HG02610 (cell line): ENCODE measurements around the gene CCL2.

ENCODE experiments used
- ATAC-seq: cut with Tn5 transposase; IDR thresholded peaks from one replicate; pipeline ENCODE4 v1.9.1; 2021; ENCODE audit warnings: mild to moderate bottlenecking, moderate library complexity; ENCODE audit not compliant: unreplicated experiment

The CCL2 gene

DNA sequence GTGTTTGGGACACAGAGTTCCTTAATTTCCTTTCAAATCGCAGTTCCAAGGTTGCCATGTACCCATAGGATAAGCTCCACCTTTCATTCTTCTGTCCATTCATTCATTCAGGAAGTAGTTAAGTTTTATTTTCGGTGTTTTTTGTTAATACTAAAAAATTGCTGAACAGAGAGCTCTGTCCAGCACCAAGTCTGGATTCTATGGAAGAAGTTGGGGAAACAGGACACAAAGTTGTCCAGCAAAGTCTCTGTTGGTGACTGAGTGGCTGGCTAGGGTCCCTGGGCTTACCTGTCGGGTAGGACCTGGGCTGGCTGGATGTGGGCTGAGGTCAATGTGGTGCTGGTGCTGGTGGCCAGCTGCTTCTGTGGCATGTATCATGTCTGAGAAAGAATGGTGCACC, 17.6 kb upstream of the CCL2 start:
- no peak for ATAC-seq

DNA sequence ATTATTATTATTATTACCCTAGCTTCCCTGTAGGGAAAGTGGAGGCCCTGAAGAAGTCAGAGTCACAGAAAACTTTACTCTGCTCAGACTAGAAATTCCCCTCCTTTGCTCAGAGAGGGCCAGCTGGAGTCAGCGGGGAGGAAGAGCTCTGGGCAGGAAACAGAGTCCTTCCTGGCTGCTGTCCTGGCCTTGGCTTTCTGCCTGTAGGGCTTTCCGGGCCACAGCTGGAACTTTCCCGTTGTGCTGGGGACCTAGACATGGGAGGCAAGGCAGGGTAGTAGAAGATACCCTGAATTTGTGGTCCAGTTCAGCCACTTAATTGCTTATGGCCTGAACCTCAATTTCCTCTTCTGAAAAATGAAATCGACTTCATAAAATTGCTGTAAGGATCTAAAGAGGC, 14.0 kb upstream of the CCL2 start:
- no peak for ATAC-seq

DNA sequence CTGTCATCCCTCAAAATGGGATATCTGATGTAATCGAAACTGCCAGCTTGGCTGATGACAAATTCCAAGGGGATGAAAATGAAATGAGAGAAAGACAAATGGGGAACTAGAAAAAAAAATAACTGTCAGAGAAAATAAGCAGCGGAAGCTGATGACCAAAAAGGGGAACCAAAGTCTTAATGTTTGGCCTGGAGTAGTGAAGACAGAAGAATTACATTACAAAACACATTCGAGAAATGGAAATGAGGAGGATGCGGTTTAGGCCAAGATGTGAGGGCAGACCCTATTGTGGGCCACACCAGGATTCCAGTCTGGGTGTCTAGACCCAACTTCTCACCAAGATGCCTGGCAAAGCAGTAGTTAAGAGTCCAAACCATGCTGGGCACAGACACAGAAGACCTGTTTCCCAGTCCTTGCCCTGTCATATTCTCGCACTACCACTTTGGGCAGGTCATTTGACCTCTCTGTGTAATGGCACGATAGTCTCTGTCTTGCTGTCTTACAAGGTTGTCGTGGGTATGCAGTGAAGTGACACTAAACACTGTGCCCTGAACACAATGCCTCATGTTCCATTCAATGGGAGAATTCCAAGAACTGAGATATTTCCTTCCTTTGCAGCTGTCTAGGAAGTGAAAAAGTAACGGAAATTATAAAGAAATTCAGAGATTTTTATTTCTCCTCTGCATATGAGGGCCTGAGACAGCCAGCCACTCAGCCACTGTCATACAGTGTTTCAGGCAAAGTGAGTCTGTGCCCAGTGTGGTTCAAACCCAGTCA, 12.3 kb upstream of the CCL2 start:
- ATAC-seq, result no peak

DNA sequence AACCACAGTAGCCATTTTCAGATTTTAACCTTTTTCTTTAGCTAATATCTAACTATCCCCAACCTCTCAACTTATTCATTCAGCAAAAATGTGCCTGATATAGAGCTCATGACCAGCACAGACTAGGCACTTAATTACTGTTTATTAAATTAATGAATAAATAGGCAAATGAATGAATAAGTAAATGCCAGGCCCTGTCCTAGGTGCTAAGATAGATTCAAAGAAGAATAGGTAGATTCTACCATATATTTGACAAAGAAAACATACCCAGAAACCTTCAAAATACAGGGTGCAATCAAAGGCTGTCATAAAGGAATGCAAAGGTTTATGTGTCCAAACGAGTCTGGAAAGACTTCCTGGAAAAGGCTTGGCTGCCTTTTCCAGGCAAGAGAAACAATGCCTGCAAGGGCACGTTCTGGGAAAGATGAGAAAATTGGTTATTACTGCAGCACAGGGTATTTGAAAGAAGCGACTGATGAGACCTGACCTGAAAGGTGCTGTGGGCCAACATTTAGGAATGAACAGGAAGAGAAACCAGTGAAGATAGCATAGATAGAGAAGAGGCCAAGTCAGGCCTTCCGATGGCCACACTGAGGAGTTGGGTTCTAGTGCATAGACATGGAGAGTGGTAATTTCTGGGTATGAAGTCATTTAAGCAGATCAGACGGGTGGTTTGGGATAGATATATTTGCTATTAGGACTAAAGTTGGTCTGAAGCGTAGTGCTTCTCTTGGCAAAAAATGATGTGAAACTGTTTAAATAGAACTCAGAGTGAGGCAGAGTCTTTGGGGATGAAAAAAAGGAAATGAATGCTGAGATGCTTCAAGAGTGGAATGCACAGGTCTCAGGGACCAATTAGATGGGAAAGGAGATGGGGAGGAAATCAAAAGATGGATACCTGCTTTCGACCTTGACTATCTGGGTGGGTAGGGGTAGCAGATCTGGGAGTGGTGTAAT, 11.4 kb upstream of the CCL2 start:
- ATAC-seq, result no peak

DNA sequence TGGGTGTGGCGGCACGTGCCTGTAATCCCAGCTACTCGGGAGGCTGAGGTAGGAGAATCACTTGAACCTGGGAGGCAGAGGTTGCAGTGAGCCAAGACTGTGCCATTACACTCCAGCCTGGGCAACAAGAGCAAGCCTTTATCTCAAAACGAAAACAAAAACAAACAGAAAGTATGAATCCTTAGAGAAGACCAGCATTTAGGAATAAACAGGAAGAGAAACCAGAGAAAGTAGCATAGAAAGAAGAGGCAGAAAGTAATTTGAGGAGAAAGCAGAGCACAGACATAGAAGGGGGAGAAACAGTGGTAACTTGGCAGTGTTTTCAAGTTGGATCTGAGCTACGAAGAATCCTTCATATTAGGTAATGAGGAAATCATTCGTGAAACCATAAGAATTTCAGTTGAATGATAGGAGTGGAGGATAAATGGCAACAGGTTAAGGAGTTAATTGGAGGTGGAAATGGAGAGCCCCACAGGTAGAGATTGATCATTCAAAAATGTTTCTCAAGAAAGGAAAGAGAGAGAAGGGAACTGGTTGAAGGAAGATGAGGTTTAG, 9.7 kb upstream of the CCL2 start:
- ATAC-seq, result no peak

DNA sequence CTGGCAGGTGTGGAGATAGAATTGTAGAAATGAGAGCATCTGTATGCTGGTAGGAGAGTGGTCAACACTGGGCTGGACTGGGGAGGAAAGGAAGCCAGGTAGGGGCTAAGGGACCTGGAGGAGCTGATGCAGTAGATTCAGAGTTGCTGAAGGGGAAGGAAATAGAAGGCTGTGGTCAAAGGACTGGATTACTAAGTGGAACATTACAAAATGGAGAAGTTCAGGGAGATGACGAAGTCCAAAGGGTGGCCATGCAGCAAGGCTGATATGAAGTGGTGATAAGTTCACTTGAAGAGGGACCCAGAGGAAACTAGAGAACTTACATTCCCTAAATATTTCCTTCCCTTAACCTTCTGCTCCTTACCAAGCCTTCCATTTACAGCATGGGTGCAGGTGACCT, 8.6 kb upstream of the CCL2 start:
- ATAC-seq, result no peak

DNA sequence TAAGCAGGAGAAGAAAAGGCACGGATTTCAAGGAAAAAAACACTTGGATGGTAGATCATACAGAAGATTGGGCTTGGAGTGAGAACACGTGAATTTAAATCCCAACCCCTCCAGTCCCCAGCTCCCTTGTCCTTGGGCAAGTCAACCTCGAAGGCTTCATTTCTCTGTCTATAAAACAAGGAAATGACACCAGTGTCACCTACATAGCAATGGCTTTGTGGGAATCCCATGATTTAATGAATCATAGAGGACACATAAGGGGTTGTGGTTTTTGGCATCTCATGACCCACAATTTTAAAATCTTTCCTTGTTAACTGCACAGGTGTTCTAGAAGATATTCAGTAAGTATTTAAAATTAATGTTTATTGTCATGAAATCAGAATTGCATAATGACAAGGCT, 8.2 kb upstream of the CCL2 start:
- ATAC-seq, result no peak

DNA sequence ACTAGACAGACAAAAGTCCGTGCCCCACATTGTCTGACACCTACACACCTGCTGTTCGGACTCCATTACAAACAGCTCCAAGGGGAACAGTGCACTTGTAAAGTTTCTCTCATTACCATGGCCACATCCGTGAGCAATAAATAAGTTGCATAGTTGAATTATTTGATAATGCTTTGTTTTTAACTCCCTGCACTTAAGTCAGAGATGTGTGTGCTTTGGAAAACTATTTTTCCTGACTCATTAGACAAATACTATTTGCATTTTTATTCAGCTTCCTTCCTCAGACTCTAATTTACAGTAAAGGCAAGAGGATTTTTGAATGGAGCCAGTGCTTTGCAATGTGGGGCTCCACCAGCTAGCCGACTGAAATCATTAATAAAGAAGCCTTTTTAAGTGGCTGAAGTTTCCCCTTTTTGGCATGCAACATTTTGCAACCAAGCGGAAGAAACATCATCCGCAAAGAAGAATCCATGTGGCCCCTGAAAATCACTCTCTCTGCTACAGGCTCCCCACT, 6.5 kb upstream of the CCL2 start:
- ATAC-seq, result no peak

DNA sequence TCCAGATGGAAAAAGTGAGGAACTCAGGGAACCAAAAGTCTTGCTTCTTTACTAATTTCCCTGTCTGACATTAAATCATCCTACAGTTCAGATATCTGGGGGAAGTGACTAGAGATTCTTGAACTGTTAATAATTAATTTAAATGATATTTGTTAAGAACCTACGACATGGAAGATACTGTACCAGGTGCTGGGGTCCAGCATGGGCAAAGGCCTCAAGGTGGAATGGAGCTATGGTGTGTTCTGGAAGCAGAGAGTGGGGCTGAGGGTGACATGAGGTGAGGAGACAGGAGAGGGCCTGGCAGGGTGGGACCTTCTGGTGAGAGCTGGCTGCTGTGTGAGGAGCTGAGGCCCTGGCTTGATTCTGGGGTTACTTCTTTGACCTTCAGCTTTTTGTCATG, 6.0 kb upstream of the CCL2 start:
- no peak for ATAC-seq

DNA sequence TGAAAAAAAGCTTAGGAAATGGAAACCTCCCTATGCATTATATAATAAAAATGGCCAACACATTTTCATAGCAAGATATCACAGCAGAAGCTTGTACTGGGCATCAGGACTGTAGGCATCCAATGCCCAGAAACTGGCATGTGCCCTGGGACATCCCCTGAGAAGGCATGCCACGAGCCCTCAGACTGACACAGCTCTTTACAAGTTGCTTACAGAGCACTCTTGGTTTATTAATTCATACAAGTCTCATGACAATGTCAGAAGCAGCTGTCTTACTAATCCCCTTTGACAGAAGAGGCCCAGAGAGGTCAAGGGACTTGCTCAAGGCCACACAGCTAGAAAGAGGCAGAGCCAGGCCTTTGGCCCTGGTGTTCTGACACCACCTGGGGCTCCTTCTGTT, 5.6 kb upstream of the CCL2 start:
- no peak for ATAC-seq

DNA sequence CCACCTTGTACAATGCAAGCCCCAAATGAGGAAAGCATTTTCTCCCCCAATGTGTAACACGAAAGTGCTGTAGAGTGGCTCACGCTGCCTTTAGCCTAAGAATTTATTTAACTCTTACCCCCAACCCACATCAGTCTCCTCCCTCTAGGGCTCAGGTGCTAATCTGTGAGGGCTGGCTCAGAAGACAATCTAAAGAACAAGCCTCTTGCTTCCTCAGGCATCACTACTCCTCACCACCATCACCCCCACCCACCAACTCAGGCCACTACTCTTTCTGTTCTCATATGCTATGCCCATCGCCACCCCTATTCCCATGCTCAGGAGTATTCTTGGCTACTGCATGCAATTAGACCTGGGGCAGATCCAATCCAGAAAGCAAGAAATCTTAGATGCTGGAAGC, 3.9 kb upstream of the CCL2 start:
- ATAC-seq, result no peak

DNA sequence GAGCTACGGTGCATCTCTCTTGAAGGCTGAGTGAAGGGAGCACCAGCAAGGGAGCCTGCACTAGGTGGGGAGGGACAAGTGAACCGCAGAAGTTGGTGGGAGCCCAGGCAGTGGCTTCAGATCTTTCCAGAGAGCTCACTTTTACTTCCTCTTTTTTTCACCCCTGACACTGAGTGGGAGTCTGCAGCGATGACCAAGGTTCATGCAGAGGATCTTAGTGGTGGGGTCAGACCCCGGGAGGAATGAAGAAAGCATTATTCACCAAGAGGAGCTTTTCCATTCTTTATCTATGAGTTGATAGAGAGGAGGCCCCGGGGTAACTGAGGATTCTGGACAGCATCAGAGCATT, 3.0 kb upstream of the CCL2 start:
- no peak for ATAC-seq

DNA sequence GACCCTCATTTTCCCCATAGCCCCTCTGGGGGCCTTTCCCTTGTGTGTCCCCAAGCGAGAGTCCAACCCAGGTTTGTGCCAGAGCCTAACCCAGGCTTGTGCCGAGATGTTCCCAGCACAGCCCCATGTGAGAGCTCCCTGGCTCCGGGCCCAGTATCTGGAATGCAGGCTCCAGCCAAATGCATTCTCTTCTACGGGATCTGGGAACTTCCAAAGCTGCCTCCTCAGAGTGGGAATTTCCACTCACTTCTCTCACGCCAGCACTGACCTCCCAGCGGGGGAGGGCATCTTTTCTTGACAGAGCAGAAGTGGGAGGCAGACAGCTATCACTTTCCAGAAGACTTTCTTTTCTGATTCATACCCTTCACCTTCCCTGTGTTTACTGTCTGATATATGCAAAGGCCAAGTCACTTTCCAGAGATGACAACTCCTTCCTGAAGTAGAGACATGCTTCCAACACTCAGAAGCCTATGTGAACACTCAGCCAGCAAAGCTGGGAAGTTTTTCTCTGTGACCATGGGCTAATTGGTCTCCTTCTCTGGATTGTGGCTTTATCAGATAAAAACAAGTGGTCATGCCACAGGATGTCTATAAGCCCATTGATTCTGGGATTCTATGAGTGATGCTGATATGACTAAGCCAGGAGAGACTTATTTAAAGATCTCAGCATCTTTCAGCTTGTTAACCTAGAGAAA, 2.5 kb upstream of the CCL2 start:
- no peak for ATAC-seq

DNA sequence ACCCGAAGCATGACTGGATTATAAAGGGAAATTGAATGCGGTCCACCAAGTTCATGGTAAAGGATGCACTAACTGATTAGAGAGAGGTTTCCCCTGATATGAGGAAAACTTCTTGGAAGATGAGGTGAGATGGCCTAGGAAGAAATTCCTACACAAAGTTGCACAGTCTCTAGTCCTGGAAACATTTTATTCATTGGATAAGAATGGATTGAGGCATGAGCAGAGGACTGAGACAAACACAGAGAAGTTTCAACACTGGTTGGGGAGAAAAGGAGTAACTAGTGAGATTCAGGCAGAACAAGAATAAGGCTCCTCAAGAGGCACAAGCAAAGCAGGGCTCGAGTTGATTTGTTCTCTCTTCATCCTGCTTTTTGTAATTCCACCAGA, 2.0 kb upstream of the CCL2 start:
- no peak for ATAC-seq

DNA sequence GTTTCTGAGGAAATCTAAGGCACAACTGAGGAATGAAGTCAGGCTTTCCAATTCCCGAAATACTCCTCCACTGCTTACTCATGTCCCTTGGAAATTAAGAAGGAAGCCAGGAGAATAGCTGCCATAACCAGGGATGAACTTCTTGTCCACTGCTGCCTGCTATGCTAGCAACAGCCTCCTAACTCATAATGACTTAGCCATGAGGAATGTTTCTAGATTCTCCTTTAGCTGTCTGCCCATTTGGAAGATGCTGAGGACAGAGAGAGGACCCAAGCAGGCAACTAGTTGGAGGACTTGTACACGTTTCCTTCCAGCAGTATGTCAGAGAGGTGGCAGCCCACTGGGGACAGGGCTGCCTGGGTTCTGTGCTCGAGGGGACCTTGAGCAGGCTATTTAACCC, 939 bp upstream of the CCL2 start:
- ATAC-seq, result no peak

DNA sequence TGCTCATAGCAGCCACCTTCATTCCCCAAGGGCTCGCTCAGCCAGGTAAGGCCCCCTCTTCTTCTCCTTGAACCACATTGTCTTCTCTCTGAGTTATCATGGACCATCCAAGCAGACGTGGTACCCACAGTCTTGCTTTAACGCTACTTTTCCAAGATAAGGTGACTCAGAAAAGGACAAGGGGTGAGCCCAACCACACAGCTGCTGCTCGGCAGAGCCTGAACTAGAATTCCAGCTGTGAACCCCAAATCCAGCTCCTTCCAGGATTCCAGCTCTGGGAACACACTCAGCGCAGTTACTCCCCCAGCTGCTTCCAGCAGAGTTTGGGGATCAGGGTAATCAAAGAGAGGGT, 272 bp downstream of the CCL2 start:
- no peak for ATAC-seq

DNA sequence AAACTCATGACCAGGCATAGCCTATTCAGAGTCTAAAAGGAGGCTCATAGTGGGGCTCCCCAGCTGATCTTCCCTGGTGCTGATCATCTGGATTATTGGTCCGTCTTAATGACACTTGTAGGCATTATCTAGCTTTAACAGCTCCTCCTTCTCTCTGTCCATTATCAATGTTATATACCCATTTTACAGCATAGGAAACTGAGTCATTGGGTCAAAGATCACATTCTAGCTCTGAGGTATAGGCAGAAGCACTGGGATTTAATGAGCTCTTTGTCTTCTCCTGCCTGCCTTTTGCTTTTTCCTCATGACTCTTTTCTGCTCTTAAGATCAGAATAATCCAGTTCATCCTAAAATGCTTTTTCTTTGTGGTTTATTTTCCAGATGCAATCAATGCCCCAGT, 756 bp downstream of the CCL2 start:
- ATAC-seq, result no peak

DNA sequence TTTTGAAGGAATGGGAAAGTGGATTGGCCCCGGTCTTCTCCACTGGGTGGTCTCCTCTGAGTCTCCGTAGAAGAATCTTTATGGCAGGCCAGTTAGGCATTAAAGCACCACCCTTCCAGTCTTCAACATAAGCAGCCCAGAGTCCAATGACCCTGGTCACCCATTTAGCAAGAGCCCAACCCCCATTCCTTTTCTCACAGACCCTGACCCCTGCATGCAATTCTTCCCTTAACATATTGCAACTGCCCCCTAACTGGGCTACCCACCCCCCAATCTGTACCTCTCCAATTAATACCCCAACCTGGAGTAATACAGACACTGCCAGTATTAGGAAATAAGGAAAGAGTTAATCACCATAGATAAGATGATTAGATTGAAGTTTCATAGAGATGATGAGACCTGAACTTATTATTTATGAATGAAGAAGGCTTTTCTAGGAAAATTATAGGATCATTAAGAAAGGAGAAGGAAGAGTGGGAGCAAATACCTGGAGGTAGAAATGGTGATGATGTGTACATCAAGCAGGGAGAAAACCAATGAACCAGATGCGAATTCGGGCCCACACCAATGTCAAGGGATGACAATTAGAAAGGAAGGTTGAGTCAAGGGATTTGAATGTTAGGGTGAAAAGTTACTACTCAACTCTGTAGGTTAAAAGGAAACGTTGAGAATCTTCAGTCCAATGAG, 2.4 kb downstream of the CCL2 start:
- ATAC-seq, result no peak

DNA sequence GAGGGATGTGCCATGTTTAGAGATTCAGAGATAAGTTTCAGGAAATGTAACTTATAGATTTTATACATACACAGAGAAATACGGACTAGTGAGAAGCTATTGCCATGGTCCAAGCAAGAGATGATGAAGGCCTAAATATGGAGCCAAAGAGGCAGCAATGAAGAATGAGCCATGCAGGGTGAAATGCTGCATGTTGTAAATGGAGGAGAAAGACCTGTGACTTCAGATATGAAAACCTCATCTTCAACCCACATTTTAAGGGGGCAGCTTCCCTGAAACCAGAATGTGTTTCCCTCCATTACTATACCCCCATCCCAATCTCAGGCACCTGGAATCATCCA, 2.9 kb downstream of the CCL2 start:
- ATAC-seq, result no peak

DNA sequence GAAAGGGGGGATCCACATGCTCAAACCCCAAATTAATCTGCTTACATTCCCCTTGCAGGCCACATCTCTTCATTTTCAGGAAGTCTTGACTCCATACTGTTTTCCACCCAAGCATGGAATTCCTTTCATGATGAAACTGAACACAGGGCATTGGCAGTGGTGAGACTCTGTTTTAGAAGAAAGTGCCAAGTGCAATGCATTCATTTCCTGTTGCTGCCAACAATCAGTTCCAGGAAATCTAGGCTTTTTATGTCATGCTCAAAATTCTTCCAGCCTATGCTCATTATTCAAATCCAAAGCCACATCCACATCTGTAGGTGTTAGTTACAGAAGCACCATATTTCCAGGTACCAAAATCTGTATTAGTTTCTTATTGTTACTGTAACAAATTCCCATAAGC, 4.1 kb downstream of the CCL2 start:
- no peak for ATAC-seq

DNA sequence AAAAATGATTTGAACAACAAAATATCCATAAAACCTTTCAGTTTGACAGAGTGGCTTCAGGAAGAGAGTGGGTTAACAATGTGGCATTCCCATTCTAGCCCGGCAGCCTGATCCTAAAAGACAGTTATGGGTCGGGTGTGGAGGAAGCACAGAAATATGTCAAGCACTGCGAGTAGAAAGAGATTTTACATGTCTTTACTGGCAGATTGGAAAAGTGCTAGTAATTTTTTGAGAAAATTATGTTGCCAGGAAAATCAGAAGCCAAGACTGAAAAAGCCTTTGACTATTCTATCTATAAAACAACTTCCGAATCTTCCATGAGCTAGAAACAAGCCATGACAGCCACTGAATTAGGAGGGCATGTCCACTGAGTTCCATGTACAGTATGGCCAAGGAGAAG, 5.8 kb downstream of the CCL2 start:
- no peak for ATAC-seq
